Body of pancreas (tissue), 4 donors: ENCODE measurements around the gene F12.

Source experiments
- CTCF ChIP-seq, 7 experiments: fragments of 450-650 bp in 4 of 7; fragments of 200-600 bp in 3 of 7; sonication (generic) in 3 of 7; IDR thresholded peaks; one replicate each; pipeline ENCODE4 v1.5.1; 2016 to 2019; ENCODE audit warnings: antibody characterized with exemption in 7 of 7
- POLR2A ChIP-seq, 3 donors: fragments of 450-650 bp; IDR thresholded peaks; one replicate each; pipeline ENCODE4 v1.6.1; 2016; ENCODE audit warnings: antibody characterized with exemption in 3 of 3, mild to moderate bottlenecking in 2 of 3

GRCh38 chr5:177439518-177440053 is 30.2 kb upstream of the F12 start:
- TF ChIP-seq CTCF (IDR thresholded peaks at IDR 0.05) (no peak), POLR2A (IDR thresholded peaks at IDR 0.05) (no peak)
